A673 (cell line): Measurements from ENCODE around the gene KRTAP5-10.
"Not testable (repeated sequence)": the region's sequence is repeated elsewhere in the genome, so short reads cannot be mapped to it uniquely, and the experiment has no call there.

Experiments
- CTCF ChIP-seq: fragments of 300-800, 200-600 bp; sonication (generic); conservative IDR thresholded peaks from 2 replicates; pipeline ENCODE4 v1.5.1; 2017; ENCODE audit warnings: low read depth, mild to moderate bottlenecking, antibody characterized with exemption, low read length, moderate library complexity, mixed read lengths
- EZH2 ChIP-seq: fragments of 200-600 bp; sonication (generic); IDR thresholded peaks from 2 replicates; pipeline ENCODE4 v1.6.1; 2017; ENCODE audit warnings: borderline replicate concordance, low read depth, mild to moderate bottlenecking, mixed read lengths, antibody characterized with exemption, low read length; ENCODE audit not compliant: poor library complexity, severe bottlenecking

GRCh38 chr11:71603221-71603620 is 37.9 kb downstream of the KRTAP5-10 start:
- not testable (repeated sequence) for TF ChIP-seq CTCF, EZH2
